Measurements from ENCODE around the gene NFIB.
A peak's percentile ranks its signal among the peaks of the same experiment; 100 is the strongest.

Gene NFIB

GRCh38 chr9:14313951-14314423 is at the start of gene NFIB:
Gene NFIB, minus strand, starts transcription at chr9:14314141. Its CDS starts 630 bp downstream, at chr9:14313511.
- peak; percentile 67 for DNase-seq

GRCh38 chr9:14362175-14362574 is 48.2 kb upstream of the NFIB start:
- no peak for DNase-seq

- no peak for DNase-seq
These were observed 47.1 kb upstream of the NFIB start for GRCh38 chr9:14361074-14361473.

GRCh38 chr9:14358523-14358922 is 44.6 kb upstream of the NFIB start:
- no peak for DNase-seq

- DNase-seq: no peak
These were observed 42.7 kb upstream of the NFIB start for GRCh38 chr9:14356351-14357265.

- DNase-seq: no peak
These were observed 40.3 kb upstream of the NFIB start for GRCh38 chr9:14354201-14354600.

- peak; percentile 87 for DNase-seq
These were observed 39.5 kb upstream of the NFIB start for GRCh38 chr9:14353222-14354056.

GRCh38 chr9:14352503-14352902 is 38.6 kb upstream of the NFIB start:
- DNase-seq: peak; percentile 61

- peak; percentile 43 for DNase-seq
These were observed 37.4 kb upstream of the NFIB start for GRCh38 chr9:14351221-14351836.

GRCh38 chr9:14350754-14351153 is 36.8 kb upstream of the NFIB start:
- peak; percentile 54 for DNase-seq

GRCh38 chr9:14350349-14350728 is 36.4 kb upstream of the NFIB start:
- DNase-seq: no peak

GRCh38 chr9:14349447-14350348 is 35.8 kb upstream of the NFIB start:
- peak; percentile 70 for DNase-seq

GRCh38 chr9:14349146-14349446 is 35.2 kb upstream of the NFIB start:
- no peak for DNase-seq

GRCh38 chr9:14348373-14349145 is 34.6 kb upstream of the NFIB start:
- DNase-seq: peak; percentile 67

- DNase-seq: no peak
These were observed 34.1 kb upstream of the NFIB start for GRCh38 chr9:14348123-14348372.

- peak; percentile 66 for DNase-seq
These were observed 33.6 kb upstream of the NFIB start for GRCh38 chr9:14347406-14348122.

- peak; percentile 76 for DNase-seq
These were observed 33.0 kb upstream of the NFIB start for GRCh38 chr9:14346811-14347405.

GRCh38 chr9:14346231-14346791 is 32.4 kb upstream of the NFIB start:
- peak; percentile 76 for DNase-seq

- peak; percentile 77 for DNase-seq
These were observed 31.7 kb upstream of the NFIB start for GRCh38 chr9:14345354-14346230.

All from NCI-H1092 (cell line).